ENCODE data around the gene TMEM132C.

- TF ChIP-seq CTCF (IDR thresholded peaks at IDR 0.05) (no peak), ZFX (IDR thresholded peaks at IDR 0.05; ENCODE audit: borderline replicate concordance) (no peak)
These were observed 30.4 kb upstream of the TMEM132C start for GRCh38 chr12:128236525-128236924.
